MM.1S (cell line): Measurements from ENCODE around the gene CDX1.

Experiments used
- DNase-seq: peaks from one replicate; pipeline ENCODE4 v3.0.0-alpha.2; 2015
- H2AFZ ChIP-seq: fragments of 300-600 bp; sonication (generic); 2 replicates; pipeline ENCODE4 v1.6.0; 2016; ENCODE audit warnings: antibody characterized with exemption, low read length
- H3F3A ChIP-seq: fragments of 300-600 bp; sonication (generic); 2 replicates; pipeline ENCODE4 v1.6.1; 2016; ENCODE audit warnings: mild to moderate bottlenecking, antibody characterized with exemption, low read length, moderate library complexity, mixed read lengths; ENCODE audit not compliant: insufficient read depth
- H3K27ac ChIP-seq: fragments of 300-600 bp; sonication (generic); 2 replicates; pipeline ENCODE4 v1.5.1; 2016; ENCODE audit warnings: mild to moderate bottlenecking, low read length
- H3K27me3 ChIP-seq: fragments of 300-600 bp; sonication (generic); replicated peaks from 2 replicates; pipeline ENCODE4 v1.6.0; 2016; ENCODE audit warnings: low read length; ENCODE audit not compliant: insufficient read depth
- H3K36me3 ChIP-seq: fragments of 300-600 bp; sonication (generic); replicated peaks from 2 replicates; pipeline ENCODE4 v1.6.1; 2016; ENCODE audit warnings: mild to moderate bottlenecking, low read length, mixed read lengths; ENCODE audit not compliant: insufficient read depth
- H3K4me1 ChIP-seq: fragments of 300-600 bp; sonication (generic); 2 replicates; pipeline ENCODE4 v1.6.1; 2016; ENCODE audit warnings: low read length, mixed read lengths
- H3K4me2 ChIP-seq: fragments of 300-600 bp; sonication (generic); 2 replicates; pipeline ENCODE4 v1.6.0; 2016; ENCODE audit warnings: low read depth, low read length
- H3K4me3 ChIP-seq: fragments of 300-600 bp; sonication (generic); 2 replicates; pipeline ENCODE4 v1.5.1; 2016; ENCODE audit warnings: low read length, mixed read lengths
- H3K79me2 ChIP-seq: fragments of 300-600 bp; sonication (generic); 2 replicates; pipeline ENCODE4 v1.6.1; 2016; ENCODE audit warnings: mixed run types, low read length, mixed read lengths
- H3K9ac ChIP-seq: fragments of 300-600 bp; sonication (generic); 2 replicates; pipeline ENCODE4 v1.6.1; 2016; ENCODE audit warnings: low read length, mixed read lengths
- H3K9me2 ChIP-seq: fragments of 300-600 bp; sonication (generic); replicated peaks from 2 replicates; pipeline ENCODE4 v1.6.1; 2016; ENCODE audit warnings: mild to moderate bottlenecking, low read length, mixed read lengths; ENCODE audit not compliant: insufficient read depth
- H3K9me3 ChIP-seq: fragments of 300-600 bp; sonication (generic); replicated peaks from 2 replicates; pipeline ENCODE4 v1.6.1; 2016; ENCODE audit warnings: mild to moderate bottlenecking, low read length, mixed read lengths; ENCODE audit not compliant: insufficient read depth
- H4K20me1 ChIP-seq: fragments of 300-600 bp; sonication (generic); 2 replicates; pipeline ENCODE4 v1.6.1; 2016; ENCODE audit warnings: mild to moderate bottlenecking, low read length, moderate library complexity, mixed read lengths; ENCODE audit not compliant: insufficient read depth
- CTCF ChIP-seq: fragments of 300-600 bp; sonication (generic); IDR thresholded peaks from 2 replicates; pipeline ENCODE4 v1.5.1; 2016; ENCODE audit warnings: antibody characterized with exemption, low read length, mixed read lengths
- EZH2 ChIP-seq: fragments of 300-600 bp; sonication (generic); optimal IDR thresholded peaks from 2 replicates; pipeline ENCODE3; 2017; ENCODE audit warnings: low read depth, mild to moderate bottlenecking, antibody characterized with exemption, low read length, mixed read lengths
- EZH2phosphoT487 ChIP-seq: fragments of 300-600 bp; sonication (generic); IDR thresholded peaks from 2 replicates; pipeline ENCODE4 v1.6.1; 2018; ENCODE audit warnings: antibody characterized with exemption, low read length

CDX1 gene

DNA sequence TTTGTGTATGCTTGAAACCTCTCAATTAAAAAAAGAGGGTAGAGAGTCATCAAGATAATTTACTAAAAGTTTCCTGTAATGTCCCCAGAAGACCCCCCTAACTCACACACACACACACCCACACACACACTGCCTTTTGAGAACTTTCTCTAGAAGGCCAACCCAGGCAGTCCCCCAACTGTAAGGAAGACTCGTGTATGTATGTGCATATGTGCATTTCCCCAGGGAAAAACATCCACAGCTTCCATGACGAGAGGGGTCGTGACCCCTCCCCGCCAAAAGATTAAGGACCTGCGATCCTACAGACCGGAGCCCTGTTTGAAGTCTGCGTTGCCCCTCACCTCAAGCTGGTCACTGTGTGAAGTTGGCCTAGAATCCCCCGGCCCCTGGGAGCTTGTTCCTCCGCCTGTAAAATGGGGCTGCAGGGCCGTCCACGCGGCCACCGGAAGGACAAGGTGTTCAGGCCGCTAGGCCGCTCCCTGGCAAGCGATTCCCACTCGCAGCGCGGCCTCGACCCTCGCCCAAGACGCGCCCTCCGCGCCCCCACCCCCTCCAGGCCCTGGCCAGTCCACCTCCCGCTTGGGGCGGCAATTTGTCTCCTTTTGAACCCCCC, 435 bp upstream of the CDX1 start:
- no peak overlapping the region for H3K9ac ChIP-seq
- no peaks in the 10 kb centered on the region for H4K20me1 ChIP-seq
- no peaks in the 10 kb centered on the region for H3K79me2 ChIP-seq
- TF ChIP-seq EZH2 (no peak), EZH2phosphoT487 (no peak), CTCF (no peak)
- no peaks in the 10 kb centered on the region for H3K4me1 ChIP-seq
- no peaks in the 10 kb centered on the region for H3K9me2 ChIP-seq
- H3K36me3 ChIP-seq = no peaks in the 10 kb centered on the region
- no peak overlapping the region for H3K4me3 ChIP-seq
- no peaks in the 10 kb centered on the region for H3F3A ChIP-seq
- H3K9me3 ChIP-seq = no peaks in the 10 kb centered on the region
- H3K27me3 ChIP-seq = peaks cover 15% of the 10 kb centered on the region
- H2AFZ ChIP-seq = no peak overlapping the region
- H3K27ac ChIP-seq = no peak overlapping the region
- no peak overlapping the region for H3K4me2 ChIP-seq
- DNase-seq = no peak

DNA sequence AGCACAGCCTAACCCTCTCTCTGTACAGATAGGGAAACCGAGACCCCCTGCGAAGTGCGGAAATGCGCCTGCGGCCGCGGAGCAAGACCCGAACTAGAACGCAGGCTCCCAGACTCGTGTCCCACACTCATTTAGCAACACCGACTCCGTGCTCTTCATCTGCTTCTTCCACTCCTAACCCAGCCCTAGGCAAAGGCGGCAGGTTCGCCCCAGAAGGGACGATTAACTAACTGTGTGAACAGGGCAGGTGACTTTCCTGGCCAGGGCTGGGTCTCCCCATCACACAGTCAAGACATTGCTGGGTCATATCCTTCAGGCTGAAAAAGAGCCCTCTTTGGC, 903 bp downstream of the CDX1 start:
- TF ChIP-seq EZH2 (no peak), EZH2phosphoT487 (no peak), CTCF (no peak)
- Histone ChIP-seq H3K27ac (no peak overlapping the region), H3K9ac (no peak overlapping the region), H3K79me2 (no peaks in the 10 kb centered on the region), H3K9me2 (no peaks in the 10 kb centered on the region), H3F3A (no peaks in the 10 kb centered on the region), H3K9me3 (no peaks in the 10 kb centered on the region), H3K4me2 (no peak overlapping the region), H3K4me3 (no peak overlapping the region), H2AFZ (no peak overlapping the region), H3K4me1 (no peaks in the 10 kb centered on the region), H3K27me3 (peaks cover 17% of the 10 kb centered on the region), H3K36me3 (no peaks in the 10 kb centered on the region), H4K20me1 (no peaks in the 10 kb centered on the region)
- DNase-seq = no peak

GRCh38 chr5:150167908-150168307, 1.3 kb downstream of the CDX1 start:
- Histone ChIP-seq H3K4me3 (no peak overlapping the region), H2AFZ (no peak overlapping the region), H3K4me2 (no peak overlapping the region), H3K9ac (no peak overlapping the region), H3K4me1 (no peaks in the 10 kb centered on the region), H3K36me3 (no peaks in the 10 kb centered on the region), H3K27me3 (peaks cover 17% of the 10 kb centered on the region), H3F3A (no peaks in the 10 kb centered on the region), H3K27ac (no peak overlapping the region), H4K20me1 (no peaks in the 10 kb centered on the region), H3K9me3 (no peaks in the 10 kb centered on the region), H3K9me2 (no peaks in the 10 kb centered on the region), H3K79me2 (no peaks in the 10 kb centered on the region)
- no peak for DNase-seq
- TF ChIP-seq EZH2 (no peak), CTCF (peak; percentile 12; the same call in 1 of the 2 replicates)
